AG08395 (cell line): ENCODE data around the gene C18orf32.
"Not testable (repeated sequence)": the region's sequence is repeated elsewhere in the genome, so short reads cannot be mapped to it uniquely, and the experiment has no call there.

Experiments
- DNase-seq: peaks from one replicate; pipeline ENCODE4 v3.0.0; 2012; ENCODE audit warnings: mixed read lengths, low spot score

C18orf32 gene

DNA sequence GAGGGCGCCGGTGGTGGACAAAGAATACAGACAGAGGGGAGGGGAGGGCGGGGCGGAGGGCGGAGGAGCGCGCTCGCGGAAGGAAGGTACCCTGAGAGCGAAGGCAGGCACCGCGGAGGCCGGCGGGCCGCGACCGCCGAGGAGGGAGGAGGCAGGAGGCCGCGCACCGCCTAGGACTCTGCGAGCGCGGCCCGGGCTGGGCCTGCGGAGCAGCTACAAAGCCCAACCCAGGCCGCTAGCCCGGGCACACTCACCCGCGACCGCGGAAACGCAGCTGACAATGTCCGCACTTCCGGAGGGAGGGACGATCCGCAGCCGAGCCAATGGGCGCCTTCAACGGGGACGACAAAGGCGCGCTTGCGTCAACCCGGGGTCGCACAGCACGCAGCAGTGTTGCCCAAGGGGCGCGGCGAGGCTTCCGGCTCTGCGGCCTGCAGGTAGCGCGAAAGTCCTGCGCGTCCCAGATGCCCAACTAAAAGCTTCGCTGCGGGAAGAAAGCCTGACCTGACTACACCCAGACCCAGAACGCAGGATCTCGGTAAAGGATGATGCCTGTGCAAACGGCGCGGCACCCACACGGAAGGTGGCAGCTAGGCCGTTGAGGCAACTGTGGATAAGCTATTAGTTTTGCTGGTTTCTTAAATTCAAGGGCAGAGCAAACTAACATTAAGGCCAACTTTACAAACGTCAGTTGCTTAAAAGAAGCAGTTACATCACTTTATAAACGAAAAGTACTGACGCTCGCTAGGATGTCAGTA, at the start of gene C18orf32:
Gene C18orf32, minus strand, starts transcription at position 282 of the 758 bp plus-strand sequence. CDS start 3,486 bp downstream, outside the sequence.
- peak; percentile 93 for DNase-seq

- DNase-seq = no peak
These were observed 48.0 kb upstream of the C18orf32 start for GRCh38 chr18:49534846-49535601.

GRCh38 chr18:49531678-49532153, 44.7 kb upstream of the C18orf32 start:
- DNase-seq = no peak

DNA sequence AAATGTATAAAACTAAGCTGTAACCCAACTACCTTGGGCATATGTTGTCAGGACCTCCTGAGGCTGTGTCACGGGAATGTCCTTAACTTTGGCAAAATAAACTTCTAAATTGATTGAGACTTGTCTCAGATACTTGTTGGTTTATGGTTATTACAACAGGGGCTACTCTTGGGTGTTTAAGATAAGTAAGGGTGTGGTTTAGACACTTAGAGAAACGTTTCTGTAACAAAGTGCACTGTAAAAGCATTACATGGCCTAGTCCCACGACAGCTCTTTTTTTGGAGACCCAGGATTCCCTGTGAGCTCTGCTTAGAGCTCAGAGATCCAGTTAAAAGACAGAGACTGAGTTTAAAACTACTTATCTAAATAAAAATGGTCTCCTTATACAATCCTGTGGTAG, 42.6 kb upstream of the C18orf32 start:
- no peak for DNase-seq

DNA sequence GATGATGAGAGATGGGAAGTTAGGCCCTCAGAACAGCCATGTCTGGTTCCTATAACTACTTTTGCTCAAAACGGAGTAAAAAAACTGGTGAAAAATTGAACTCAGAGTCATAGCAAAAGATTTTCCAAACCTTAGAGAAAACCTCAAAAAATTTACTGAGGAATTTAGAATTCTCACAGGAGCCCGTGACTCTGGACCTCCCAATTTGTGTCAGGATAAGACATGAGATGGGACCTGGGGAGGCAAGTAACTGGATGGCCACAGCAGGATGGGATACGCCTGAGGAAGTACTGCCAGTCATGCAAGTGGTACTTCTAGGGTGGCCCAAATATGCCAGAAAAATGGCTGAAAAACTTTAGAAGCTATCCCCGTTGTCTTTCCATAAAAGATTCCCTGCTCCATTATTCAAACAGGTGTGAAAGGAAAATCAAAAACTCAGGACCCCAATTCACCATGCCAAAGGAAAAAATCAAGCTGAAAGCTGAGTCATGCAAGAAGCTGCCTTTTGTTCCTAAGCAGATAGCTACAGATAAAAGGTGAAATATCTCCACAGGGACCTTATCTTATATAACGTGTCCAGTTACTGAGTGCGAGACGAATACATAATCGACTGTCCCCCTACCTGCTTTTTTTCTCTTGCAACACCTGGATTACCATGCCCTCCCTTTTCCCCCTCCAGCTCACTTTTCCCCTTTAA, 40.7 kb upstream of the C18orf32 start:
- DNase-seq = no peak

DNA sequence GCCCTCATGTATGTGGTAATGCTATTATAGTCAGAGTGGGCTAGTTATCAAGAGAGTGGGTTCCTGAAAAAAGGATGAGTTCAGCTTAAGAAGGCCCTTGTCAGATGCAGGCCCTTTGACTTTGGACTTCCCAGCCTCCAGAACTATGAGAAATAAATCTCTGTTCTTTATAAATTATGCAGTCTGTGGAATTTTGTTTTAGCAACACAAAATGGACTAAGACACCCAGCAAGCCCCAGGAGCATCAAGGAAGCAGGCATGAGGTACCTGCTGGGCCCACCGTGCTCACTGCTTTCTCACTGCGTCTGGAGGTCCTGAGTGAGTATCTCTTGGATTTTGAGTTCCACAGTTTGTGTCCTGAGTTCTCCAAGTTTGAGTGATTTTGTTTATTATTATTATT, 38.9 kb upstream of the C18orf32 start:
- no peak for DNase-seq

DNA sequence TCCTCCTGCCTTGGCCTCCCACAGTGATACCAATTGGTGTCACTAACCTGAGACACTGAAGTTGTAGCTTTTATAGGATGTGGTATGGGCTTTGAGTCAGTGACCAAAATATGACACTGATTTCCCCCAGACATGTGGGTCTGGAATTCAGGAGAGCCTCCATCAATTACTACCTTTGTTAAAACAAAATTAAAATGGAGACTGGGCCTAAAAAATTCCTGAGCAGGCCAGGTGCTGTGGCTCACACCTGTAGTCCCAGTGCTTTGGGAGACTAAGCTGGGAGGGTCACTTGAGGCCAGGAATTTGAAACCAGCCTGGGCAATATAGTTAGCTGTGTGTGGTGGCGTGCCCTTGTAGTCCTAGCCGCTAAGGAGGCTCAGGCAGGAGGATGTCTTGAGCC, 37.9 kb upstream of the C18orf32 start:
- no peak for DNase-seq

GRCh38 chr18:49524349-49524748, 37.3 kb upstream of the C18orf32 start:
- DNase-seq = no peak

DNA sequence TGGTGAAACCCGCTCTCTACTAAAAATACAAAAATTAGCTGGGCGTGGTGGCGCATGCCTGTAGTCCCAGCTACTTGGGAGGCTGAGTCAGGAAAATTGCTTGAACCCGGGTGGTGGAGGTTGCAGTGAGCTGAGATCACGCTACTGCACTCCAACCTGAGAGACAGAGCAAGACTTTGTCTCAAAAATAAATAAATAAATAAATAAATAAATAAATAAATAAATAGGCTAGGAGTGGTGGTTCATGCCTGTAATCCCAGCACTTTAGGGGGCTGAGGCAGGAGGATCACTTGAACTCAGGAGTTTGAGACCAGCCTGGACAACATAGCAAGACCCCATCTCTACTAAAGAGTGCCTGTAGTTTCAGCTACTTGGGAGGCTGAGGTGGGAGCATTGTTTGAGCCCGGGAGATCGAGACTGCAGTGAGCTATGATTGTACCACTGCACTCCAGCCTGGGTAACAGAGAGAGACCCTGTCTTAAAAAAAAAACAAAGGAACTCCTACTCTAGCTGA, 36.6 kb upstream of the C18orf32 start:
- DNase-seq = not testable (repeated sequence)

DNA sequence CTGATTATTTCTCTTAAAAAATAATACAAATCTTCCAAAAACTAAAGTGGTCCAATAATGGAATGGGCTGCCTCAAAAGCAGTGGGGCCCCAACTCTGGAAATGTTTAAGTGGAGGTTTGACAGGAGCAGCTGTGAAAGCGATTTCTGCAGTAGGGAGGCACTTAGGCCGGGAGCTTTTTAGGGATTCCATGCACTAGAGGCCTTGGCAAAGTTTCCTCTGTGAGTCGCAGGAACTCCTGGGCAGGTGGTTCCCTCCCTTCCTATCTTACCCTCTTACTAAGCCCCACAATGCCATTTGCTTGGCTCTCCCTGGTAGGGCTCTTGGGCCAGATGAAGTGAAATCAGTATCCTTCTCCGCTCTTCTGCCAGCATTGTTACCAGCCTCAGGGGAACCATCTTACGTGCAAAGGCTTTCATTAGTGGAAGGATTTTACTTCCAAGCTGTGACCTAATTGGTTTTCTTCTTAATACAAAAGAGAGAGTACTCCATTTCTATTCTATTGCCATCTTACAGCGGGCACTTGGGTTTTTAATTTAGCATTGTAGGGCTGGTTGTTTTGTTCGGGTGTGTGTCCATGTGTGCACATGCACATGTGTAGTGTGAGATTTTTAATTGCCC, 34.3 kb upstream of the C18orf32 start:
- DNase-seq = no peak

DNA sequence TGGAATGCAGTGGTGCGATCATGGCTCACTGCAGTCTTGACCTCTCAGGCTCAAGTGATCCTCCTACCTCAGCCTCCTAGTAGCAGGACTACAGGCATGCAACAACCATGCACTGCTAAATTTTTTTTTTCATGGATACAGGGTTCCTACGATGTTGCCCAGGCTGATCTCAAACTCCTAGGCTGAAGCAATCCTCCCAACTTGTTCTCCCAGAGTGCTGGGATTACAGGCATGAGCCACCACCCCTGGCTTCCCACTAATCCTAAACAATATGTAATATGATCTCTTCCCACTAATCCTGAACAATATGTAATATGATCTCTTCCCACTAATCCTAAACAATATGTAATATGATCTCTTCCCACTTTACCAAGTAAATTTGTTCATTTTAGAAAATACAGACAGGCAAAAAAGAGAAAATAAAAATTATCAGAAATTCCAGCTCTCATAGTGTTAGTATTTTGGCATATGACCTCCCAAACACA, 33.7 kb upstream of the C18orf32 start:
- no peak for DNase-seq

GRCh38 chr18:49519101-49519971, 32.3 kb upstream of the C18orf32 start:
- DNase-seq = no peak

- no peak for DNase-seq
These were observed 30.4 kb upstream of the C18orf32 start for GRCh38 chr18:49517483-49517882.

GRCh38 chr18:49515516-49515915, 28.5 kb upstream of the C18orf32 start:
- no peak for DNase-seq

DNA sequence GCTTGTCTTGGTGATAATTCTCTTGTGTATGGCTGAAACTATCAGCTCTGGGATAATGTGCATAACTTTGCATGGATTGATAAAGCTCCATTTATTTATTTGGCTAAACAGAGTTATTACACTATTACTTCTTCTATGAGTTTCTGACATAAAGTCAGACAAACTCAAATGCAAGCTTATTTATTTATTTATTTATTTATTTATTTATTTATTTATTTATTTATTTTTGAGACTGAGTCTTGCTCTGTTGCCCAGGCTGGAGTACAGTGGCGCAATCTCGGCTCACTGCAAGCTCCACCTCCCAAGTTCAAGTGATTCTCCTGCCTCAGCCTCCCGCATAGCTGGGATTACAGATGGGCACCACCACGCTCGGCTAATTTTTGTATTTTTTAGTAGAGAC, 28.0 kb upstream of the C18orf32 start:
- not testable (repeated sequence) for DNase-seq

DNA sequence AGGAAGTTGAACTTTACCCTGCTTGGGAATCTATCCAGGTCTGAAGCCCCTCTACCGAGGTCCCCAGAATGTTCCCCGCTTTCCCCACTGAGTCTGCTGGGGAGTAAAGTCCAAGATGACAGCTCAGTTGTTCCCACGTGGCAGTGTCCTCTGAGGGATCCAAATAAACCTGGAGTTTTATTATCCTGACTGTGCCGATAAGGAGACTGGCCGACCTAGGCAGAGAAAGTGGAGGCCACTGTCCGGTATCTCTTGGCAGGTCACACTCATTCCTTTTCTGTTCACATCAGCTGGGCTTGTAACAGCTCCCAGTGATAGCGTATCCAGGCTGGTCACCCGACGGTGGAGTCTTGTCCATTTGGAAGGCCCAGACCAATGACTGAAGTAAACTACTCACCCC, 27.5 kb upstream of the C18orf32 start:
- no peak for DNase-seq

DNA sequence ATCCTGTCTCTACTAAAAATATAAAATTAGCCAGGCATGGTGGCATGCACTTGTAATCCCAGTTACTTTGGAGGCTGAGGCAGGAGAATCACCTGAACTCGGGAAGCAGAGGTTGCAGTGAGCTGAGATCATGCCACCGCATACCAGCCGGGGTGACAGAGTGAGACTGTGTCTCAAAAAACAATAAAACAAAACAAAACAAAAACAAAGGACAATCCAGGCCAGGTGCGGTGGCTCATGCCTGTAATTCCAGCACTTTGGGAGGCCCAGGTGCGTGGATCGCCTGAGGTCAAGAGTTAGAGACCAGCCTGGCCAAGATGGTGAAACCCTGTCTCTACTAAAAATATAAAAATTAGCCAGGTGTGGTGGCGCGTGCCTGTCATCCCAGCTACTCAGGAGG, 25.8 kb upstream of the C18orf32 start:
- DNase-seq = not testable (repeated sequence)

- peak; percentile 75 for DNase-seq
These were observed 23.5 kb upstream of the C18orf32 start for GRCh38 chr18:49510393-49511115.

DNA sequence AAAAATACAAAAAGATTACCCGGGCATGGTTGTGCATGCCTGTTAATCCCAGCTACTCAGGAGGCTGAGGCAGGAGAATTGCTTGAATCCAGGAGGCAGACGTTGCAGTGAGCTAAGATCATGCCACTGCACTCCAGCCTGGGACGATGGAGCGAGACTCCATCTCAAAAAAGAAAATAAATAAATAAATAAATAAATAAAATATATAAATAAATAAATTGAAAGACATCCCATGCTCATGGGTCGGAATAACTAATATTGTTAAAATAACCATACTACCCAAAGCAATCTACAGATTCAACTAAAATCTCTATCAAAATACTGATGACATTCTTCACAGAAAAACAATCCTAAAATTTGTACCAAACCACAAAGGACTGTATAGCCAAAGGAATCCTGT, 19.4 kb upstream of the C18orf32 start:
- DNase-seq = not testable (repeated sequence)

- no peak for DNase-seq
These were observed 16.9 kb upstream of the C18orf32 start for GRCh38 chr18:49503931-49504330.
